PFSK-1 (cell line): Measurements from ENCODE around the gene GATC.

Experiments used
- FOXP2 ChIP-seq: optimal IDR thresholded peaks from 2 replicates; pipeline ENCODE3; 2011; ENCODE audit warnings: borderline replicate concordance, control low read depth, inconsistent platforms; ENCODE audit not compliant: insufficient read depth; ENCODE audit errors: extremely low read length, extremely low read depth
- SIN3A ChIP-seq: IDR thresholded peaks from 2 replicates; pipeline ENCODE4 v1.6.1; 2012; ENCODE audit warnings: mild to moderate bottlenecking, low read length, moderate library complexity, borderline replicate concordance; ENCODE audit not compliant: insufficient read depth

DNA sequence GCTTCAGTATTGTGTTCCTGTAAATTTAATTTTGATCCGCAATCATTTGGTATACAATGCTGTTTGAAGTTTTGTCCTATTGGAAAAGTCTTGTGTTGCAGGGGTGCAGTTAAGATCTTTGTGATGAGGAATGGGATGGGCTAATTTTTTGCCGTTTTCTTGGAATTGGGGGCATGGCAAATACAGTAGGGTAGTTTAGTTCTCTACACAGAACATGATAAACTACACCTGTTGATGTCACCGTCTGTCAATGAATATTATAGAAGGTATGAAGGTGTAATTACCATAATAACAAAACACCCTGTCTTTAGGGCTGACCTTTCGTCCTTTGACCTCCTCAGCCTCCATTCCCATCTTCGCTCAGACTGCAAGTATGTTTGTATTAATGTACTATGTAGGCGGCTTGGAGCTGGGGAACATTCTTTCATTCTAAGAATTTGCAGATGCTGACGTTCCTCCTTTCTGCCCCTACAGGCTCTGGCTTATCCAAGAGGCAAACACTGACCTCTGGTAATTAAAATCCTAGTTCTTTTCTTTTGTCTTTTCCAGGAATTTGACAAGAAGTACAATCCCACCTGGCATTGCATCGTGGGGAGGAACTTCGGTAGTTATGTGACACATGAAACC, 51.4 kb downstream of the GATC start:
- TF ChIP-seq SIN3A: no peak
- no peak for TF ChIP-seq FOXP2
